PC-3 (cell line): ENCODE data around the gene AMZ2.

Experiments
- EZH2 ChIP-seq: fragments of 300-600 bp; sonication (generic); IDR thresholded peaks from one replicate; pipeline ENCODE4 v1.6.1; 2017; ENCODE audit warnings: antibody characterized with exemption, mild to moderate bottlenecking, low read length; ENCODE audit not compliant: unreplicated experiment
- EZH2phosphoT487 ChIP-seq: fragments of 300-600 bp; sonication (generic); IDR thresholded peaks from 2 replicates; pipeline ENCODE4 v1.6.1; 2018; ENCODE audit warnings: mild to moderate bottlenecking, antibody characterized with exemption, low read length, borderline replicate concordance
- TF ChIP-seq, protein P1 (sequence below): fragments of 300-600 bp; sonication (generic); conservative IDR thresholded peaks from 2 replicates; pipeline ENCODE4 v1.5.1; 2017; ENCODE audit warnings: antibody characterized with exemption, low read depth, mild to moderate bottlenecking, low read length

DNA sequence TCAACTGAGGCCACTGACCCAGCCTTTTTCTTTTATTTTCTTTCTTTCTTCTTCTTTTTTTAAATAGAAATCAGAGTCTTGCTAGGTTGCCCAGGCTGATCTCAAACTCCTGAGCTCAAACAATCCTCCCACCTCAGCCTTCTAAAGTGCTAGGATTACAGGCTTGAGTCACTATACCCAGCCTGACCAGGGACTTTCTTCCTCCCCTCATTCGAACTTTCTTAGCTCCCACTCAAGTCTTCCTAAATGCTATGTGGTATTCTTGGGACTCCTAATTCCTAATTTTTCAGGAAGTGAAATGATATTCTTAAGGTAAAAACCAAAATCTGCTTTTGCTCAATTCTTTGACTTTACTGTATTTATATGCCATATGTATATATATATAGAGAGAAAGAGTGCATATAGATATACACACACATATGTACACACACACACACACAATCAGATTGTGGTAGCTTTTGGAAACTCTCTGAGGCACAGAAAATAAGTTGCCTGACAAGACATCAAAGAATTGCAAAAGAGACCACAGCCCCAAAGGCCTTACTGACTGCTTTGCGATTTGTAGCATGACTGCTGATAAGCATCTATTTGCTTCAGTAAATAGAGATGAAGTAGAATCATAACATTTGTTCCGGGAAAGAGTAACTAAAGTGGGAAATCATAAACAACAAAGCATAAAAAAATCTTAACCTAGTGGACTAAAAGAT, 9.5 kb upstream of the AMZ2 start:
- TF ChIP-seq, protein P1, sequence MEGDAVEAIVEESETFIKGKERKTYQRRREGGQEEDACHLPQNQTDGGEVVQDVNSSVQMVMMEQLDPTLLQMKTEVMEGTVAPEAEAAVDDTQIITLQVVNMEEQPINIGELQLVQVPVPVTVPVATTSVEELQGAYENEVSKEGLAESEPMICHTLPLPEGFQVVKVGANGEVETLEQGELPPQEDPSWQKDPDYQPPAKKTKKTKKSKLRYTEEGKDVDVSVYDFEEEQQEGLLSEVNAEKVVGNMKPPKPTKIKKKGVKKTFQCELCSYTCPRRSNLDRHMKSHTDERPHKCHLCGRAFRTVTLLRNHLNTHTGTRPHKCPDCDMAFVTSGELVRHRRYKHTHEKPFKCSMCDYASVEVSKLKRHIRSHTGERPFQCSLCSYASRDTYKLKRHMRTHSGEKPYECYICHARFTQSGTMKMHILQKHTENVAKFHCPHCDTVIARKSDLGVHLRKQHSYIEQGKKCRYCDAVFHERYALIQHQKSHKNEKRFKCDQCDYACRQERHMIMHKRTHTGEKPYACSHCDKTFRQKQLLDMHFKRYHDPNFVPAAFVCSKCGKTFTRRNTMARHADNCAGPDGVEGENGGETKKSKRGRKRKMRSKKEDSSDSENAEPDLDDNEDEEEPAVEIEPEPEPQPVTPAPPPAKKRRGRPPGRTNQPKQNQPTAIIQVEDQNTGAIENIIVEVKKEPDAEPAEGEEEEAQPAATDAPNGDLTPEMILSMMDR: no peak
- TF ChIP-seq EZH2phosphoT487 (no peak), EZH2 (no peak)
